A673 (cell line): ENCODE measurements around the gene ATP2C1. TPM values are rescaled to one million over a fixed set of nuclear protein-coding genes. Genes with fewer than 3 reads are reported as not detected.

Experiments
- BruUV-seq: library from RNA; stranded (reverse); fragments of 400-500 nt; replicated peaks from 2 replicates; lab custom pipeline; 2021; lab: Mats Ljungman, UMichigan
- CTCF ChIA-PET: fragments of 300-600 bp; sonication (Branson Sonifier 250); formaldehyde crosslinking; loops from one replicate; lab custom pipeline; 2022; ENCODE audit warnings: antibody characterized with exemption; lab: Charles Lee
- POLR2A ChIA-PET: fragments of 300-600 bp; sonication (Branson Sonifier 250); formaldehyde crosslinking; loops from one replicate; lab custom pipeline; 2022; ENCODE audit warnings: antibody characterized with exemption; ENCODE audit not compliant: low non-redundant PET; lab: Charles Lee
- DNase-seq: peaks from one replicate; pipeline ENCODE4 v3.0.0-alpha.2; 2015; ENCODE audit warnings: low spot score
- H3K27ac ChIP-seq: fragments of 200-600 bp; sonication (generic); 2 replicates; pipeline ENCODE4 v1.5.1; 2016; ENCODE audit warnings: mixed run types, low read depth, mild to moderate bottlenecking, mixed read lengths, antibody characterized with exemption, low read length; ENCODE audit not compliant: poor library complexity, severe bottlenecking
- H3K27me3 ChIP-seq: fragments of 200-600 bp; sonication (generic); replicated peaks from 2 replicates; pipeline ENCODE4 v1.6.1; 2017; ENCODE audit warnings: mixed run types, low read depth, mild to moderate bottlenecking, mixed read lengths, antibody characterized with exemption, low read length; ENCODE audit not compliant: insufficient read depth, poor library complexity
- H3K36me3 ChIP-seq: fragments of 200-600 bp; sonication (generic); 2 replicates; pipeline ENCODE4 v1.6.1; 2016; ENCODE audit warnings: mixed run types, mild to moderate bottlenecking, mixed read lengths, antibody characterized with exemption, low read length; ENCODE audit not compliant: insufficient read depth, poor library complexity, severe bottlenecking
- H3K4me1 ChIP-seq: fragments of 200-600 bp; sonication (generic); 2 replicates; pipeline ENCODE4 v1.6.1; 2017; ENCODE audit warnings: mixed run types, mild to moderate bottlenecking, mixed read lengths, antibody characterized with exemption, low read length; ENCODE audit not compliant: insufficient read depth, poor library complexity, severe bottlenecking
- H3K4me3 ChIP-seq: fragments of 200-600 bp; sonication (generic); 2 replicates; pipeline ENCODE4 v1.5.1; 2016; ENCODE audit warnings: low read depth, mixed run types, mild to moderate bottlenecking, mixed read lengths, low read length; ENCODE audit not compliant: poor library complexity, severe bottlenecking
- H3K9me3 ChIP-seq: fragments of 200-600 bp; sonication (generic); 2 replicates; pipeline ENCODE4 v1.6.1; 2016; ENCODE audit warnings: mixed run types, low read depth, mild to moderate bottlenecking, mixed read lengths, antibody characterized with exemption, low read length; ENCODE audit not compliant: poor library complexity, severe bottlenecking
- CTCF ChIP-seq: fragments of 300-800, 200-600 bp; sonication (generic); conservative IDR thresholded peaks from 2 replicates; pipeline ENCODE4 v1.5.1; 2017; ENCODE audit warnings: low read depth, mild to moderate bottlenecking, antibody characterized with exemption, low read length, moderate library complexity, mixed read lengths
- EZH2 ChIP-seq: fragments of 200-600 bp; sonication (generic); IDR thresholded peaks from 2 replicates; pipeline ENCODE4 v1.6.1; 2017; ENCODE audit warnings: borderline replicate concordance, low read depth, mild to moderate bottlenecking, mixed read lengths, antibody characterized with exemption, low read length; ENCODE audit not compliant: poor library complexity, severe bottlenecking
- intact Hi-C: fragments of 100-400 bp; cut with micrococcal nuclease; formaldehyde crosslinking; loops from one replicate; pipeline ENCODE4 v1.10.0; 2022; ENCODE audit not compliant: unreplicated experiment
- total RNA-seq: library from RNA; stranded (reverse); gene quantifications from 2 replicates; pipeline ENCODE4 v1.2.3, GENCODE V29; 2021

The ATP2C1 gene
- total RNA-seq, 1 experiment from 2014 or later, result 75.9 TPM

DNA sequence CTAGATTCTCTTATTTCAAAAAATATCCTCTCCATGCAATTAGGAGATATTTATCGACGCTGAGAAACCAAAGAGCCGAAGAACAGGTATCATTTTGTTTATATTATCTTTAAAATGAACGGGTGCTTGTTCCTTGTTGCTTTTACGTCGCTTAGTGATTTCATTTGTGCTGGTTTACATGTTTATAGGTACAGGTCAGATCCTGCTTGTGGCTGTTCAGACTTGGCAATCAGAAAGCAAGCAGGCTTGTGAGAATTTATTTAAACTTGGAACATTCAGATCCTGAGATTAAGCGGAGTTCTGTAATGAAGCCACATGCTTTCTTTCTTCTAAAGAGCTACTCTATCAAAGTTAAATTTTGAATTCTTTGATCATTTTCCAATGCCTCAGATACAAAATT is 43.0 kb upstream of the ATP2C1 start:
- H3K36me3 ChIP-seq, result no peaks in the 10 kb centered on the region
- TF ChIP-seq CTCF (no peak), EZH2 (no peak)
- H3K27ac ChIP-seq, result no peak overlapping the region
- ChIA-PET POLR2A (no interaction called here), CTCF (no interaction called here)
- no peak for DNase-seq
- no peaks in the 10 kb centered on the region for H3K4me1 ChIP-seq
- no peak overlapping the region for H3K4me3 ChIP-seq
- H3K27me3 ChIP-seq, result no peaks in the 10 kb centered on the region
- BruUV-seq, result no TSS peak
- H3K9me3 ChIP-seq, result no peaks in the 10 kb centered on the region
- intact Hi-C loops, result no loop called here

DNA sequence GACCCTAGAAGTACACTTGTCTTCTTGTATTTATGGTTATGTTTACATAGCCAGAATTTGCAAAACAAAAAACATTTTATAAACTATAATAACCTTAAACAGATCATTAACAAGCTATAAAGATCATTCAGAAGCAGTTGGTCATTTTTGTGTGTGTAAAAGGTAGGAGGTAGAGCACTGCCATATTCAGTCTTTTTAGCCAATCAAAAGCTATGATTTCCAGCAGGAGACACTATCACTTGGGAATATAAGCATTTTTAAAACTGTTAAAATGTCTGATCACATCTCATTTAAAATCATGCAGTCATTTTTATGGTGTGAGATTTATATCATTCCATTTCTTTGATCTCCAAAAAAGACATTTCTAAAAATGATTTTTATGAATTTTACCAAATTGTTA is 42.6 kb upstream of the ATP2C1 start:
- Histone ChIP-seq H3K36me3 (no peaks in the 10 kb centered on the region), H3K27me3 (no peaks in the 10 kb centered on the region), H3K4me3 (no peak overlapping the region), H3K27ac (no peak overlapping the region), H3K4me1 (no peaks in the 10 kb centered on the region), H3K9me3 (no peaks in the 10 kb centered on the region)
- CTCF ChIA-PET, result no interaction called here
- intact Hi-C loops, result no loop called here
- TF ChIP-seq EZH2 (no peak), CTCF (no peak)
- BruUV-seq, result no TSS peak
- DNase-seq, result no peak
- POLR2A ChIA-PET, result no interaction called here

DNA sequence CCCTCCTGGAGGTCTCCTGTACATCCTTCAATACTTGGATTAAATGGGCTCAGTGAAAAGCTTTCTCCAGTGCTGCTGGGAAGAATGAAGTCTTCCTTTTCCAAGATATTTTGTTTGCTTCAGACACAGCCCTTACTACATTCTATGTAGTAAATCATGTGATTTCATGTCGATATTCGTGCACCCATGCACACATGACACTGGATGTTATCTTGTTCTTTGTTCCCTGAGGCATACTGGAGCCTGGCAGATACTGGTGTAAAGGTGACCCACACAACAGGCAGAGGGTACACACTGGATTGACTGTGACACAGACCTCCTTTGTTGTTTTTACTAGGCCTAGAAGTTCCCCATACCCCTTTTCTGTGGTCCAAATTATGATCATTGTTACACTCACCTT is 40.3 kb upstream of the ATP2C1 start:
- TF ChIP-seq CTCF (no peak), EZH2 (no peak)
- Histone ChIP-seq H3K27me3 (no peaks in the 10 kb centered on the region), H3K36me3 (no peaks in the 10 kb centered on the region), H3K4me3 (no peak overlapping the region), H3K27ac (no peak overlapping the region), H3K4me1 (no peaks in the 10 kb centered on the region), H3K9me3 (no peaks in the 10 kb centered on the region)
- DNase-seq, result no peak
- intact Hi-C loops, result no loop called here
- ChIA-PET POLR2A (no interaction called here), CTCF (no interaction called here)
- BruUV-seq, result no TSS peak
